Measurements from ENCODE around the gene JAGN1. TPM values are rescaled to one million over a fixed set of nuclear protein-coding genes. Genes with fewer than 3 reads are reported as not detected.

Gene JAGN1
- total and polyA plus RNA-seq, 9 of the 15 experiments (the other 6 are each of a cell fraction or from before 2014, with no cell fraction given), result 31.6 to 77.8 (median 40.3) TPM

- no peak for TF ChIP-seq RERE (CRISPR knock-in tag; IDR thresholded peaks at IDR 0.05; ENCODE audit: borderline replicate concordance)
- 0 out of 2 replicates have a peak, but pooled peaks have one; percentile 41 for TF ChIP-seq SMAD3 (CRISPR knock-in tag; conservative IDR thresholded peaks at IDR 0.05)
- no peak for TF ChIP-seq HMG20A (CRISPR knock-in tag; conservative IDR thresholded peaks at IDR 0.05)
- TF ChIP-seq, protein P1, sequence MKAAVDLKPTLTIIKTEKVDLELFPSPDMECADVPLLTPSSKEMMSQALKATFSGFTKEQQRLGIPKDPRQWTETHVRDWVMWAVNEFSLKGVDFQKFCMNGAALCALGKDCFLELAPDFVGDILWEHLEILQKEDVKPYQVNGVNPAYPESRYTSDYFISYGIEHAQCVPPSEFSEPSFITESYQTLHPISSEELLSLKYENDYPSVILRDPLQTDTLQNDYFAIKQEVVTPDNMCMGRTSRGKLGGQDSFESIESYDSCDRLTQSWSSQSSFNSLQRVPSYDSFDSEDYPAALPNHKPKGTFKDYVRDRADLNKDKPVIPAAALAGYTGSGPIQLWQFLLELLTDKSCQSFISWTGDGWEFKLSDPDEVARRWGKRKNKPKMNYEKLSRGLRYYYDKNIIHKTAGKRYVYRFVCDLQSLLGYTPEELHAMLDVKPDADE (conservative IDR thresholded peaks at IDR 0.05; ENCODE audit: control insufficient read depth, low read depth, low read length), result peak; percentile 83; the same call in 1 of the 2 replicates
- peak; percentile 44 for TF ChIP-seq ATF1 (CRISPR knock-in tag; IDR thresholded peaks at IDR 0.05)
- no peak; the same call in none of the 2 replicates for TF ChIP-seq ATF1 (tag; IDR thresholded peaks at IDR 0.05)
- TF ChIP-seq, protein P2, sequence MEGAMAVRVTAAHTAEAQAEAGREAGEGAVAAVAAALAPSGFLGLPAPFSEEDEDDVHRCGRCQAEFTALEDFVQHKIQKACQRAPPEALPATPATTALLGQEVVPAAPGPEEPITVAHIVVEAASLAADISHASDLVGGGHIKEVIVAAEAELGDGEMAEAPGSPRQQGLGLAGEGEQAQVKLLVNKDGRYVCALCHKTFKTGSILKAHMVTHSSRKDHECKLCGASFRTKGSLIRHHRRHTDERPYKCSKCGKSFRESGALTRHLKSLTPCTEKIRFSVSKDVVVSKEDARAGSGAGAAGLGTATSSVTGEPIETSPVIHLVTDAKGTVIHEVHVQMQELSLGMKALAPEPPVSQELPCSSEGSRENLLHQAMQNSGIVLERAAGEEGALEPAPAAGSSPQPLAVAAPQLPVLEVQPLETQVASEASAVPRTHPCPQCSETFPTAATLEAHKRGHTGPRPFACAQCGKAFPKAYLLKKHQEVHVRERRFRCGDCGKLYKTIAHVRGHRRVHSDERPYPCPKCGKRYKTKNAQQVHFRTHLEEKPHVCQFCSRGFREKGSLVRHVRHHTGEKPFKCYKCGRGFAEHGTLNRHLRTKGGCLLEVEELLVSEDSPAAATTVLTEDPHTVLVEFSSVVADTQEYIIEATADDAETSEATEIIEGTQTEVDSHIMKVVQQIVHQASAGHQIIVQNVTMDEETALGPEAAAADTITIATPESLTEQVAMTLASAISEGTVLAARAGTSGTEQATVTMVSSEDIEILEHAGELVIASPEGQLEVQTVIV (CRISPR knock-in tag; IDR thresholded peaks at IDR 0.05; ENCODE audit: borderline replicate concordance), result no peak
- TF ChIP-seq MEF2A (IDR thresholded peaks at IDR 0.05; ENCODE audit: control insufficient read depth, low read depth, low read length), result no peak
- peak; percentile 38 for TF ChIP-seq PCBP1 (IDR thresholded peaks at IDR 0.05; ENCODE audit: low read depth, low read length, poor library complexity, severe bottlenecking)
- TF ChIP-seq SMAD4 (CRISPR knock-in tag; conservative IDR thresholded peaks at IDR 0.05), result peak; percentile 86
- TF ChIP-seq, protein P3, sequence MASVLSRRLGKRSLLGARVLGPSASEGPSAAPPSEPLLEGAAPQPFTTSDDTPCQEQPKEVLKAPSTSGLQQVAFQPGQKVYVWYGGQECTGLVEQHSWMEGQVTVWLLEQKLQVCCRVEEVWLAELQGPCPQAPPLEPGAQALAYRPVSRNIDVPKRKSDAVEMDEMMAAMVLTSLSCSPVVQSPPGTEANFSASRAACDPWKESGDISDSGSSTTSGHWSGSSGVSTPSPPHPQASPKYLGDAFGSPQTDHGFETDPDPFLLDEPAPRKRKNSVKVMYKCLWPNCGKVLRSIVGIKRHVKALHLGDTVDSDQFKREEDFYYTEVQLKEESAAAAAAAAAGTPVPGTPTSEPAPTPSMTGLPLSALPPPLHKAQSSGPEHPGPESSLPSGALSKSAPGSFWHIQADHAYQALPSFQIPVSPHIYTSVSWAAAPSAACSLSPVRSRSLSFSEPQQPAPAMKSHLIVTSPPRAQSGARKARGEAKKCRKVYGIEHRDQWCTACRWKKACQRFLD (CRISPR knock-in tag; IDR thresholded peaks at IDR 0.05), result no peak
- peak; percentile 50 to 65; a peak in 3 of 4 replicates for TF ChIP-seq NRF1 (conservative IDR thresholded peaks at IDR 0.05 in 1 of 2, IDR thresholded peaks at IDR 0.05 in 1 of 2)
- TF ChIP-seq TAF9B (IDR thresholded peaks at IDR 0.05; ENCODE audit: partially characterized antibody), result no peak
- TF ChIP-seq CCAR2 (IDR thresholded peaks at IDR 0.05; ENCODE audit: low read depth, low read length), result no peak
- 0 out of 2 replicates have a peak, but pooled peaks have one; percentile 33 for TF ChIP-seq CBX5 (IDR thresholded peaks at IDR 0.05; ENCODE audit: borderline replicate concordance, low read depth)
- peak; percentile 35 for TF ChIP-seq RBM22 (IDR thresholded peaks at IDR 0.05; ENCODE audit: low read depth, low read length, poor library complexity, severe bottlenecking)
These were observed 42.6 kb downstream of the JAGN1 start (continued) for GRCh38 chr3:9932843-9933560.

All from K562 (cell line).